Stimulated activated CD4-positive, alpha-beta T cell treated with anti-CD3 and anti-CD28 coated beads, Interleukin-2, amount 100 ng/mL, for 4 hours (primary cell): ENCODE data around the gene RAPGEF4.

Experiments
- DNase-seq: peaks from one replicate; pipeline ENCODE4 v3.0.0-alpha.2; 2020; ENCODE audit warnings: low read depth

The RAPGEF4 gene

DNA sequence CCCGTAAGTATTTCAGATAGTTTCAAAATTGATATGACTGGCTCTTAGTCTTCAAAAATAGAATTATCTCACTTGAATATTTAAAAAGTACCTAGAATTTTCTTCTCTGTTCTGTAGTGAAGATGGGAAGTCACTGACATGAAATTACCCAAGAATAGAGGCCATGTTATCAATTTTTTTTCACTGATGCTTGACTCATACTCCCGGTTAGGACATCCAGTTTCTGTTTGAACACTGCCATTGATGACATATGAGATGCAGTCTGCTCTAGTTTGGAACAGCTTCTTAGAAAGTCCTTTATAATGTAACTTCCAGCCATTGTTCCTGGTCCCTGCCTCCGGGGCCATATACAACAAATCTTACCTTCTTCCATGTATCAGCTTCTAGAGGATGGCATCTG lies 366.0 kb downstream of the RAPGEF4 start:
- no peak for DNase-seq
